Right cardiac atrium (tissue), 5 donors: ENCODE measurements around the gene KLF12. TPM values are rescaled to one million over a fixed set of nuclear protein-coding genes. Genes with fewer than 3 reads are reported as not detected.

ENCODE experiments used
- ATAC-seq, 2 donors: fragments of 200-7000 bp; cut with Tn5 transposase; one replicate each; pipeline versions ENCODE4 v1.8.0 to v1.9.1; 2020; ENCODE audit warnings: moderate library complexity in 2 of 2, mild to moderate bottlenecking in 1 of 2
- DNase-seq, 3 donors: peaks; one replicate each; pipeline ENCODE4 v3.0.0-alpha.2; 2020
- H3K27ac ChIP-seq: one replicate; pipeline ENCODE4 v1.5.1; 2013; ENCODE audit warnings: mild to moderate bottlenecking, low read length, control low read depth, moderate library complexity
- H3K27me3 ChIP-seq: one replicate; pipeline ENCODE4 v1.6.1; 2013; ENCODE audit not compliant: control insufficient read depth, insufficient read depth
- H3K4me1 ChIP-seq: one replicate; pipeline ENCODE4 v1.6.1; 2013; ENCODE audit warnings: low read length; ENCODE audit not compliant: control insufficient read depth, insufficient read depth
- H3K4me3 ChIP-seq: one replicate; pipeline ENCODE4 v1.5.1; 2013; ENCODE audit warnings: low read length, control low read depth
- H3K9me3 ChIP-seq: one replicate; pipeline ENCODE4 v1.6.1; 2013; ENCODE audit warnings: low read length; ENCODE audit not compliant: control insufficient read depth
- WGBS: extraction: QIAGEN DNeasy Blood & Tissue Kit; methylation state at CpG from one replicate; pipeline ENCODE4 v1.1.7; 2013; 5-methylcytosine and 5-hydroxymethylcytosine counted together
- intact Hi-C, 4 donors: fragments of 100-400 bp; cut with DNase I; formaldehyde crosslinking; loops; one replicate each; pipeline versions ENCODE4 v1.11.0 to v1.14.0; 2022 to 2023
- polyA plus RNA-seq: library from polyadenylated mRNA; stranded (reverse); fragments of 200-250 nt; gene quantifications from one replicate; pipeline ENCODE4 v1.2.3, GENCODE V29; 2013
- total RNA-seq, 4 donors: library from RNA; stranded (reverse); fragmentation: NEBNext Ultra II Directional; extraction: Animal tissue kit (Norgen Biotek cat#: 25700); gene quantifications; one replicate each; pipeline ENCODE4 v1.2.1, GENCODE V29; 2021
- donor health status: healthy with polysubstance abuse.
- donor health status: DM: no; HTN: yes; CAD: no.
- donor health status: DM: no; HTN: no; CAD: no.
- donor health status: DM: no; HTN: yes; CAD: no; lungs with severe emphysema.
- donor health status: DM: yes; HTN: yes; CAD: no.

KLF12 gene
- total and polyA plus RNA-seq, 5 donors, result 2.5 to 17.4 (median 15.6) TPM

- H3K27me3 ChIP-seq, result no peaks in the 10 kb centered on the region
- peaks cover 3% of the 10 kb centered on the region for H3K4me1 ChIP-seq
- no peak overlapping the region for H3K27ac ChIP-seq
- no peak for DNase-seq
- 84% methylated on average over 6 of the region's 6 CpGs for WGBS
- no peak overlapping the region for H3K4me3 ChIP-seq
- intact Hi-C loops, result no loop called here
- no peaks in the 10 kb centered on the region for H3K9me3 ChIP-seq
- ATAC-seq, result no peak
These were observed 31.0 kb downstream of the KLF12 start for GRCh38 chr13:74103196-74103595.

GRCh38 chr13:74102691-74103090, 31.5 kb downstream of the KLF12 start:
- H3K4me3 ChIP-seq, result no peak overlapping the region
- H3K27ac ChIP-seq, result no peak overlapping the region
- DNase-seq, result no peak
- no peaks in the 10 kb centered on the region for H3K9me3 ChIP-seq
- H3K4me1 ChIP-seq, result peaks cover 3% of the 10 kb centered on the region
- H3K27me3 ChIP-seq, result no peaks in the 10 kb centered on the region
- ATAC-seq, result no peak
- intact Hi-C loops, result no loop called here
- WGBS, result 72% methylated on average over 1 of the region's 1 CpG

- no peak overlapping the region for H3K4me3 ChIP-seq
- no peak overlapping the region for H3K27ac ChIP-seq
- WGBS, result 75% methylated on average over 1 of the region's 1 CpG
- peaks cover 3% of the 10 kb centered on the region for H3K4me1 ChIP-seq
- intact Hi-C loops, result no loop called here
- DNase-seq, result no peak
- ATAC-seq, result no peak
- H3K9me3 ChIP-seq, result no peaks in the 10 kb centered on the region
- H3K27me3 ChIP-seq, result no peaks in the 10 kb centered on the region
These were observed 32.8 kb downstream of the KLF12 start for GRCh38 chr13:74101436-74101835.

GRCh38 chr13:74098077-74098476, 36.1 kb downstream of the KLF12 start:
- H3K4me1 ChIP-seq, result peaks cover 2% of the 10 kb centered on the region
- H3K9me3 ChIP-seq, result no peaks in the 10 kb centered on the region
- no peaks in the 10 kb centered on the region for H3K27me3 ChIP-seq
- WGBS, result 96% methylated on average over 1 of the region's 1 CpG
- ATAC-seq (no peak), DNase-seq (no peak)
- H3K4me3 ChIP-seq, result no peak overlapping the region
- no peak overlapping the region for H3K27ac ChIP-seq
- intact Hi-C loops, result no loop called here

- H3K27me3 ChIP-seq, result no peaks in the 10 kb centered on the region
- H3K4me1 ChIP-seq, result peaks cover 2% of the 10 kb centered on the region
- no peaks in the 10 kb centered on the region for H3K9me3 ChIP-seq
- no peak overlapping the region for H3K4me3 ChIP-seq
- DNase-seq (no peak), ATAC-seq (no peak)
- intact Hi-C loops, result no loop called here
- H3K27ac ChIP-seq, result no peak overlapping the region
- WGBS, result 61% methylated on average over 1 of the region's 1 CpG
These were observed 37.1 kb downstream of the KLF12 start for GRCh38 chr13:74097116-74097515.

GRCh38 chr13:74093691-74094090, 40.5 kb downstream of the KLF12 start:
- ATAC-seq, result no peak

GRCh38 chr13:74092711-74093110, 41.5 kb downstream of the KLF12 start:
- Histone ChIP-seq H3K4me3 (no peak overlapping the region), H3K27me3 (no peaks in the 10 kb centered on the region), H3K9me3 (no peaks in the 10 kb centered on the region), H3K27ac (no peak overlapping the region), H3K4me1 (peaks cover 2% of the 10 kb centered on the region)
- 71% methylated on average over 3 of the region's 3 CpGs for WGBS
- ATAC-seq, result no peak
- DNase-seq, result no peak
- intact Hi-C loops, result no loop called here

More at GRCh38 chr13:74093691-74094090, 40.5 kb downstream of the KLF12 start:
- Histone ChIP-seq H3K27me3 (no peaks in the 10 kb centered on the region), H3K4me1 (no peaks in the 10 kb centered on the region), H3K4me3 (no peak overlapping the region), H3K27ac (no peak overlapping the region), H3K9me3 (no peaks in the 10 kb centered on the region)
- no peak for DNase-seq
- intact Hi-C loops, result no loop called here

- ATAC-seq, result no peak
- Histone ChIP-seq H3K4me1 (peaks cover 4% of the 10 kb centered on the region), H3K9me3 (no peaks in the 10 kb centered on the region), H3K4me3 (no peak overlapping the region), H3K27me3 (no peaks in the 10 kb centered on the region), H3K27ac (no peak overlapping the region)
- no peak for DNase-seq
- intact Hi-C loops, result no loop called here
- WGBS, result 86% methylated on average over 4 of the region's 4 CpGs
These were observed 43.2 kb downstream of the KLF12 start for GRCh38 chr13:74090869-74091605.

GRCh38 chr13:74090397-74090796, 43.8 kb downstream of the KLF12 start:
- Histone ChIP-seq H3K4me1 (peaks cover 4% of the 10 kb centered on the region), H3K4me3 (no peak overlapping the region), H3K27me3 (no peaks in the 10 kb centered on the region), H3K27ac (no peak overlapping the region), H3K9me3 (no peaks in the 10 kb centered on the region)
- 85% methylated on average over 3 of the region's 3 CpGs for WGBS
- no peak for ATAC-seq
- DNase-seq, result no peak
- intact Hi-C loops, result no loop called here

GRCh38 chr13:74087357-74087756, 46.8 kb downstream of the KLF12 start:
- 53% methylated on average over 3 of the region's 3 CpGs for WGBS
- Histone ChIP-seq H3K4me1 (peaks cover 8% of the 10 kb centered on the region), H3K4me3 (no peak overlapping the region), H3K27me3 (no peaks in the 10 kb centered on the region), H3K9me3 (no peaks in the 10 kb centered on the region), H3K27ac (no peak overlapping the region)
- intact Hi-C loops, result no loop called here
- no peak for ATAC-seq
- no peak for DNase-seq
